PC-9 (cell line): ENCODE results near the gene DMTF1. TPM values are rescaled to one million over a fixed set of nuclear protein-coding genes. Genes with fewer than 3 reads are reported as not detected.
A peak's percentile ranks its signal among the peaks of the same experiment; 100 is the strongest.

Experiments used
- Bru-seq: library from RNA; stranded (reverse); fragments of 400-500 nt; gene quantifications from one replicate; lab custom pipeline; 2021; lab: Mats Ljungman, UMichigan
- BruChase-seq, 2 experiments: library from RNA; stranded (reverse); fragments of 400-500 nt; gene quantifications; one replicate each; lab custom pipeline; 2021; lab: Mats Ljungman, UMichigan
- BruUV-seq: library from RNA; stranded (reverse); fragments of 400-500 nt; replicated peaks from 2 replicates; lab custom pipeline; 2021; lab: Mats Ljungman, UMichigan
- CTCF ChIA-PET: fragments of 300-600 bp; sonication (Branson Sonifier 250); formaldehyde crosslinking; loops from one replicate; lab custom pipeline; 2022; ENCODE audit warnings: antibody characterized with exemption; lab: Charles Lee
- POLR2A ChIA-PET: fragments of 300-600 bp; sonication (Branson Sonifier 250); formaldehyde crosslinking; loops from one replicate; lab custom pipeline; 2022; ENCODE audit warnings: antibody characterized with exemption; ENCODE audit not compliant: unreplicated experiment; lab: Charles Lee
- DNase-seq, 2 experiments: peaks; one replicate each; pipeline versions ENCODE4 v3.0.0 to v3.0.0-alpha.2; 2015 to 2022; ENCODE audit warnings: mixed read lengths in 1 of 2
- H2AFZ ChIP-seq: fragments of 200-600 bp; sonication (generic); 2 replicates; pipeline ENCODE4 v1.8.1; 2017; ENCODE audit warnings: antibody characterized with exemption
- H3F3A ChIP-seq: fragments of 200-600 bp; sonication (generic); 2 replicates; pipeline ENCODE4 v1.8.1; 2017; ENCODE audit warnings: antibody characterized with exemption, mild to moderate bottlenecking, low read depth; ENCODE audit not compliant: insufficient read depth
- H3K27ac ChIP-seq: fragments of 200-600 bp; sonication (generic); 2 replicates; pipeline ENCODE4 v1.6.1; 2016; ENCODE audit warnings: mixed run types
- H3K27me3 ChIP-seq: fragments of 200-600 bp; sonication (generic); 2 replicates; pipeline ENCODE4 v1.6.1; 2016; ENCODE audit warnings: low read depth, mixed run types; ENCODE audit not compliant: insufficient read depth
- H3K36me3 ChIP-seq: fragments of 200-600 bp; sonication (generic); 2 replicates; pipeline ENCODE4 v1.6.1; 2016; ENCODE audit warnings: low read depth, mixed run types
- H3K4me1 ChIP-seq: fragments of 200-600 bp; sonication (generic); replicated peaks from 2 replicates; pipeline ENCODE4 v1.6.1; 2016; ENCODE audit warnings: mixed run types; ENCODE audit not compliant: insufficient read depth
- H3K4me2 ChIP-seq: fragments of 200-600 bp; sonication (generic); 2 replicates; pipeline ENCODE4 v1.6.1; 2017; ENCODE audit warnings: mixed run types
- H3K4me3 ChIP-seq: fragments of 200-600 bp; sonication (generic); 2 replicates; pipeline ENCODE4 v1.6.1; 2016; ENCODE audit warnings: mixed run types
- H3K79me2 ChIP-seq: fragments of 200-600 bp; sonication (generic); 2 replicates; pipeline ENCODE4 v1.6.1; 2017; ENCODE audit warnings: low read depth, mixed run types
- H3K9me2 ChIP-seq: fragments of 200-600 bp; sonication (generic); 2 replicates; pipeline ENCODE4 v1.8.1; 2017; ENCODE audit warnings: mild to moderate bottlenecking; ENCODE audit not compliant: insufficient read depth
- H3K9me3 ChIP-seq: fragments of 200-600 bp; sonication (generic); 2 replicates; pipeline ENCODE4 v1.8.1; 2016; ENCODE audit warnings: low read depth; ENCODE audit not compliant: insufficient read depth
- H4K20me1 ChIP-seq: fragments of 200-600 bp; sonication (generic); 2 replicates; pipeline ENCODE4 v1.8.1; 2017; ENCODE audit not compliant: insufficient read depth
- EZH2 ChIP-seq: fragments of 200-600 bp; sonication (generic); IDR thresholded peaks from 2 replicates; pipeline ENCODE4 v1.8.0; 2017; ENCODE audit warnings: antibody characterized with exemption, low read depth
- intact Hi-C: fragments of 100-400 bp; cut with micrococcal nuclease; formaldehyde crosslinking; loops from one replicate; pipeline ENCODE4 v1.10.0; 2022; ENCODE audit not compliant: unreplicated experiment
- long read RNA-seq: library from polyadenylated mRNA; stranded (forward); transcript quantifications from one replicate; pipeline ENCODE4 v2.0.0, GENCODE V29; 2022
- total RNA-seq: library from RNA; stranded (reverse); gene quantifications from 2 replicates; pipeline ENCODE4 v1.2.3, GENCODE V29; 2021
- TF ChIP-seq, protein P1 (sequence below): fragments of 200-600 bp; sonication (generic); conservative IDR thresholded peaks from 2 replicates; pipeline ENCODE4 v1.6.1; 2017; ENCODE audit warnings: mixed run types, antibody characterized with exemption, mild to moderate bottlenecking, moderate library complexity

The DMTF1 gene, protein sequence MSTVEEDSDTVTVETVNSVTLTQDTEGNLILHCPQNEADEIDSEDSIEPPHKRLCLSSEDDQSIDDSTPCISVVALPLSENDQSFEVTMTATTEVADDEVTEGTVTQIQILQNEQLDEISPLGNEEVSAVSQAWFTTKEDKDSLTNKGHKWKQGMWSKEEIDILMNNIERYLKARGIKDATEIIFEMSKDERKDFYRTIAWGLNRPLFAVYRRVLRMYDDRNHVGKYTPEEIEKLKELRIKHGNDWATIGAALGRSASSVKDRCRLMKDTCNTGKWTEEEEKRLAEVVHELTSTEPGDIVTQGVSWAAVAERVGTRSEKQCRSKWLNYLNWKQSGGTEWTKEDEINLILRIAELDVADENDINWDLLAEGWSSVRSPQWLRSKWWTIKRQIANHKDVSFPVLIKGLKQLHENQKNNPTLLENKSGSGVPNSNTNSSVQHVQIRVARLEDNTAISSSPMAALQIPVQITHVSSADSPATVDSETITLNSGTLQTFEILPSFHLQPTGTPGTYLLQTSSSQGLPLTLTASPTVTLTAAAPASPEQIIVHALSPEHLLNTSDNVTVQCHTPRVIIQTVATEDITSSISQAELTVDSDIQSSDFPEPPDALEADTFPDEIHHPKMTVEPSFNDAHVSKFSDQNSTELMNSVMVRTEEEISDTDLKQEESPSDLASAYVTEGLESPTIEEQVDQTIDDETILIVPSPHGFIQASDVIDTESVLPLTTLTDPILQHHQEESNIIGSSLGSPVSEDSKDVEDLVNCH
- total RNA-seq (54.0 and 75.3 TPM in 2 replicates), Bru-seq, nascent RNA (percentile 94 among the genes with signal in this experiment), BruChase-seq, experiment 1, labeled RNA remaining after a 2-hour chase (percentile 94 among the genes with signal in this experiment), BruChase-seq, experiment 2, labeled RNA remaining after a 6-hour chase (percentile 83 among the genes with signal in this experiment)
- long read RNA-seq, transcript DMTF1-201 (18 exons, 3,801 nt), result major isoform, 8 of 18 reads
- long read RNA-seq, partial matches to known transcripts, result 1 of 18 reads
- long read RNA-seq, other reads (novel, unspliced or antisense), result 8 of 18 reads

DNA sequence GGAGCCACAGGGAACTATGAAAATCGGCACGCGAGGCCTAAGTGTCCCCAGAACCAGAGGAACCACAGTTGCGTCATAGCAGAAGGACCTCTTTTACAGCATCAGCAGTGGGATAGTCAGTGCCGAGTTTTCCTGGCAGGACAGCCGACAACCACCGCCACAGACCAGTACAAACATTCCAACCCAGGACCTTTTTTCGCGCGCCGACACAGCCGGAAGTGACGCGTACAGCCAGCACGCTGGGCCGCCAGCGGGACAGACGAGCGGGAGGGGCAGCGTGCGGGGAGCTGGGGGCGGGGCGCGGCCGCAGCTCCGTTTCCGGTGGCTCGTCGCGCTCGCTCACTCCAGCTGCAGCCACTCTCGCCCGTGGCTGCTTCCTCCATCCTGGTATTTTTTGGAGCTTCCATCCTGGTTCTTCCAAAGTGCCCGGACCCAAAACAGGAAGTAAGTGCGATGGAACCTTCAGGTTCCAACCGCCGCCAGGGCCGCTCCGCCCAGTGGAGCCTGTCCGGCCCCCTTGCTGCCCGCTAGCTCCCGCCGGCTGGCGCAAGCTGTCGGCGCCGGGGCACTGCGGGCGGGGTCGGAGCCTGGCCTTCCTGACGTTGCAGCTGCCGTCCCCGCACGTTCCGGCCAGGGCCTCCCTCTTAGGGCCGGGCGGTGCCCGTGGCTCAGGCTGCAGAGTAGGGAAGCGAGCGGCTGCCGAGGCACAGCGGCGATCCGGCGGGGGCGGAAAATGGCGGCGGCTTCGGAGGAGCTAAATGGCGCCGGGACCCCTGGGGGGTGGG lies at the start of gene DMTF1:
TSS of gene DMTF1 (plus strand) at position 342 of the 785 bp plus-strand sequence. CDS start 12,489 bp downstream, outside the sequence.
- Histone ChIP-seq H3K27me3 (no peaks in the 10 kb centered on the region), H3K4me2 (peak within 1 kb of the TSS; percentile 80), H3K27ac (peak within 1 kb of the TSS; percentile 86), H3F3A (peaks cover 20% of the 10 kb centered on the region), H2AFZ (peak within 1 kb of the TSS; percentile 98), H3K4me1 (peaks cover 27% of the 10 kb centered on the region), H3K79me2 (peaks cover 45% of the 10 kb centered on the region), H4K20me1 (no peaks in the 10 kb centered on the region), H3K9me3 (no peaks in the 10 kb centered on the region), H3K36me3 (no peaks in the 10 kb centered on the region), H3K4me3 (peak within 1 kb of the TSS; percentile 78), H3K9me2 (no peaks in the 10 kb centered on the region)
- peak; percentile 85 to 92 for DNase-seq
- ChIA-PET POLR2A (interaction anchor here (0.5 to 0.9 kb wide), 13 partner anchors 9 to 1561 kb away, joined by 3 to 23 read pairs (median 4); no protein-coding TSS in a partner anchor), CTCF (interaction anchor here (0.6 kb wide), 1 partner anchor 143 kb away, joined by 4 read pairs; no protein-coding TSS in a partner anchor)
- no TSS peak for BruUV-seq
- intact Hi-C loops, result loop anchor here (2.0 to 10.0 kb wide), 3 partner anchors 66 to 262 kb away; partner anchors contain the start of gene TMEM243
- no peak for TF ChIP-seq EZH2
- TF ChIP-seq, protein P1, sequence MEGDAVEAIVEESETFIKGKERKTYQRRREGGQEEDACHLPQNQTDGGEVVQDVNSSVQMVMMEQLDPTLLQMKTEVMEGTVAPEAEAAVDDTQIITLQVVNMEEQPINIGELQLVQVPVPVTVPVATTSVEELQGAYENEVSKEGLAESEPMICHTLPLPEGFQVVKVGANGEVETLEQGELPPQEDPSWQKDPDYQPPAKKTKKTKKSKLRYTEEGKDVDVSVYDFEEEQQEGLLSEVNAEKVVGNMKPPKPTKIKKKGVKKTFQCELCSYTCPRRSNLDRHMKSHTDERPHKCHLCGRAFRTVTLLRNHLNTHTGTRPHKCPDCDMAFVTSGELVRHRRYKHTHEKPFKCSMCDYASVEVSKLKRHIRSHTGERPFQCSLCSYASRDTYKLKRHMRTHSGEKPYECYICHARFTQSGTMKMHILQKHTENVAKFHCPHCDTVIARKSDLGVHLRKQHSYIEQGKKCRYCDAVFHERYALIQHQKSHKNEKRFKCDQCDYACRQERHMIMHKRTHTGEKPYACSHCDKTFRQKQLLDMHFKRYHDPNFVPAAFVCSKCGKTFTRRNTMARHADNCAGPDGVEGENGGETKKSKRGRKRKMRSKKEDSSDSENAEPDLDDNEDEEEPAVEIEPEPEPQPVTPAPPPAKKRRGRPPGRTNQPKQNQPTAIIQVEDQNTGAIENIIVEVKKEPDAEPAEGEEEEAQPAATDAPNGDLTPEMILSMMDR, result no peak

DNA sequence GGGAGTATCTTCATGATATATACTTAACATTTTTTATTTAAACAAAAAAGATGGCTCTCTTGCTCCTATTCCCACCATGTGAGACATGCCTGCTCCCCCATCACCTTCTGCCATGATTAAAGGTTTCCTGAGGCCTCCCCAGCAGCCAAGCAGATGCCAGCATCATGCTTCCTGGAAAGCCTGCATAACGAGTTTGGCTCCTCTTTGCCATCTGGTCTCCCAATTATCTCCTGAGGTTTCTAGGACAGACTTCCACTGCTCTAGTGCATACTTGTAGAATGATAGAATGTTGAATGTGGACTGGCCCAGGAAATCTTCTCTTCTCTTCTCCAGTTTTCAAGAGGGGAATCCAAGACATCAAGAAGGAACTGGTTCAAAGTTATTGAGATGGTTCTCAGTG lies 46.9 kb upstream of the DMTF1 start:
- H3F3A ChIP-seq, result no peaks in the 10 kb centered on the region
- H3K4me2 ChIP-seq, result no peak overlapping the region
- ChIA-PET POLR2A (no interaction called here), CTCF (no interaction called here)
- no peaks in the 10 kb centered on the region for H3K27me3 ChIP-seq
- no peak overlapping the region for H3K27ac ChIP-seq
- H4K20me1 ChIP-seq, result no peaks in the 10 kb centered on the region
- no peaks in the 10 kb centered on the region for H3K36me3 ChIP-seq
- no TSS peak for BruUV-seq
- H2AFZ ChIP-seq, result no peak overlapping the region
- intact Hi-C loops, result no loop called here
- no peaks in the 10 kb centered on the region for H3K79me2 ChIP-seq
- TF ChIP-seq EZH2, result no peak
- TF ChIP-seq, protein P1, result no peak
- H3K4me3 ChIP-seq, result no peak overlapping the region
- peaks cover 8% of the 10 kb centered on the region for H3K4me1 ChIP-seq
- DNase-seq, result no peak
- H3K9me3 ChIP-seq, result no peaks in the 10 kb centered on the region
- no peaks in the 10 kb centered on the region for H3K9me2 ChIP-seq
